Stimulated activated effector memory CD8-positive, alpha-beta T cell treated with anti-CD3 and anti-CD28 coated beads, Interleukin-12 subunit alpha, Interleukin-12 subunit beta, amount 100 ng/mL, for 72 hours (primary cell): ENCODE data around the gene SLC36A1.
A peak's percentile ranks its signal among the peaks of the same experiment; 100 is the strongest.

ENCODE experiments used
- ATAC-seq: fragments of 150-1000 bp; cut with Tn5 transposase; 2 replicates; pipeline ENCODE4 v1.10.0; 2021
- DNase-seq, 2 donors: peaks; one replicate each; pipeline ENCODE4 v3.0.0; 2021 to 2022; ENCODE audit warnings: low spot score in 2 of 2
- H3K27ac Mint-ChIP-seq: one replicate; pipeline ENCODE4 v1.8.0; 2022; ENCODE audit warnings: mild to moderate bottlenecking, mixed read lengths
- H3K36me3 Mint-ChIP-seq: one replicate; pipeline ENCODE4 v1.8.0; 2022; ENCODE audit warnings: mild to moderate bottlenecking, mixed read lengths
- H3K4me1 Mint-ChIP-seq: one replicate; pipeline ENCODE4 v1.8.0; 2022; ENCODE audit warnings: mixed read lengths
- H3K4me3 Mint-ChIP-seq: one replicate; pipeline ENCODE4 v1.8.0; 2022; ENCODE audit warnings: mild to moderate bottlenecking, mixed read lengths
- H3K9me3 Mint-ChIP-seq: one replicate; pipeline ENCODE4 v1.8.0; 2022; ENCODE audit warnings: mixed read lengths

Gene SLC36A1

GRCh38 chr5:151523335-151523734 is 75.9 kb downstream of the SLC36A1 start:
- Mint-ChIP-seq H3K4me3 (no peak overlapping the region), H3K36me3 (no peaks in the 10 kb centered on the region), H3K9me3 (no peaks in the 10 kb centered on the region), H3K4me1 (no peaks in the 10 kb centered on the region), H3K27ac (no peak overlapping the region)
- peak in 1 of 2 donors; percentile 60 for DNase-seq
- ATAC-seq, result peak; percentile 77

- Mint-ChIP-seq H3K27ac (no peak overlapping the region), H3K4me3 (no peak overlapping the region), H3K4me1 (no peaks in the 10 kb centered on the region), H3K36me3 (no peaks in the 10 kb centered on the region), H3K9me3 (no peaks in the 10 kb centered on the region)
- DNase-seq, result no peak
- no peak for ATAC-seq
Observed at GRCh38 chr5:151528153-151528552, 80.8 kb downstream of the SLC36A1 start.

GRCh38 chr5:151528996-151529395 is 81.6 kb downstream of the SLC36A1 start:
- H3K4me1 Mint-ChIP-seq, result no peaks in the 10 kb centered on the region
- no peaks in the 10 kb centered on the region for H3K9me3 Mint-ChIP-seq
- ATAC-seq (no peak), DNase-seq (no peak)
- no peaks in the 10 kb centered on the region for H3K36me3 Mint-ChIP-seq
- H3K4me3 Mint-ChIP-seq, result no peak overlapping the region
- no peak overlapping the region for H3K27ac Mint-ChIP-seq

- H3K36me3 Mint-ChIP-seq, result no peaks in the 10 kb centered on the region
- DNase-seq, result no peak
- no peak for ATAC-seq
- no peak overlapping the region for H3K27ac Mint-ChIP-seq
- H3K9me3 Mint-ChIP-seq, result no peaks in the 10 kb centered on the region
- H3K4me3 Mint-ChIP-seq, result no peak overlapping the region
- H3K4me1 Mint-ChIP-seq, result no peaks in the 10 kb centered on the region
Observed at GRCh38 chr5:151531581-151531980, 84.2 kb downstream of the SLC36A1 start.

GRCh38 chr5:151532416-151532815 is 85.0 kb downstream of the SLC36A1 start:
- no peak for ATAC-seq
- Mint-ChIP-seq H3K4me3 (no peak overlapping the region), H3K36me3 (no peaks in the 10 kb centered on the region), H3K9me3 (no peaks in the 10 kb centered on the region), H3K27ac (no peak overlapping the region), H3K4me1 (no peaks in the 10 kb centered on the region)
- DNase-seq, result no peak

GRCh38 chr5:151534350-151534749 is 86.9 kb downstream of the SLC36A1 start:
- H3K36me3 Mint-ChIP-seq, result no peaks in the 10 kb centered on the region
- no peak overlapping the region for H3K27ac Mint-ChIP-seq
- no peaks in the 10 kb centered on the region for H3K9me3 Mint-ChIP-seq
- H3K4me1 Mint-ChIP-seq, result no peaks in the 10 kb centered on the region
- no peak overlapping the region for H3K4me3 Mint-ChIP-seq
- DNase-seq, result no peak
- ATAC-seq, result peak; percentile 85

GRCh38 chr5:151537044-151537443 is 89.6 kb downstream of the SLC36A1 start:
- Mint-ChIP-seq H3K9me3 (no peaks in the 10 kb centered on the region), H3K4me1 (no peaks in the 10 kb centered on the region), H3K27ac (no peak overlapping the region), H3K4me3 (no peak overlapping the region), H3K36me3 (no peaks in the 10 kb centered on the region)
- ATAC-seq (no peak), DNase-seq (no peak)

- H3K4me1 Mint-ChIP-seq, result no peaks in the 10 kb centered on the region
- no peak overlapping the region for H3K27ac Mint-ChIP-seq
- no peaks in the 10 kb centered on the region for H3K9me3 Mint-ChIP-seq
- H3K36me3 Mint-ChIP-seq, result no peaks in the 10 kb centered on the region
- no peak for DNase-seq
- H3K4me3 Mint-ChIP-seq, result no peak overlapping the region
- no peak for ATAC-seq
Observed at GRCh38 chr5:151541571-151541970, 94.2 kb downstream of the SLC36A1 start.
